Esophagus muscularis mucosa (tissue), 4 donors: Measurements from ENCODE around the gene RAPH1. TPM values are rescaled to one million over a fixed set of nuclear protein-coding genes. Genes with fewer than 3 reads are reported as not detected.

Experiments used
- DNase-seq: peaks from one replicate; pipeline ENCODE4 v3.0.0-alpha.2; 2017; ENCODE audit errors: extremely low spot score
- H3K27ac ChIP-seq, 4 donors: fragments of 200-600 bp; sonication (generic); replicated peaks in 1 of 4; 1 replicate in 3 of 4; 2 replicates in 1 of 4; pipeline ENCODE4 v1.5.1; 2016 to 2019; ENCODE audit warnings: mild to moderate bottlenecking in 1 of 4
- H3K27me3 ChIP-seq, 4 donors: fragments of 200-600 bp; sonication (generic); one replicate each; pipeline versions ENCODE4 v1.5.1 to v1.6.0; 2016 to 2019
- H3K36me3 ChIP-seq, 4 donors: fragments of 200-600 bp; sonication (generic); one replicate each; pipeline ENCODE4 v1.5.1; 2016 to 2019
- H3K4me1 ChIP-seq, 4 donors: fragments of 200-600 bp; sonication (generic); one replicate each; pipeline ENCODE4 v1.5.1; 2016 to 2019
- H3K4me3 ChIP-seq, 4 donors: fragments of 200-600 bp; sonication (generic); 1 replicate in 2 of 4; 2 replicates in 2 of 4; pipeline ENCODE4 v1.5.1; 2016 to 2019; ENCODE audit warnings: mild to moderate bottlenecking in 4 of 4, moderate library complexity in 1 of 4
- H3K9me3 ChIP-seq, 4 donors: fragments of 200-600 bp; sonication (generic); 1 replicate in 3 of 4; 2 replicates in 1 of 4; pipeline ENCODE4 v1.5.1; 2016 to 2019
- CTCF ChIP-seq, 3 experiments: fragments of 200-600 bp in 2 of 3; fragments of 450-650 bp in 1 of 3; sonication (generic) in 2 of 3; IDR thresholded peaks; one replicate each; pipeline ENCODE4 v1.5.1; 2017 to 2019; ENCODE audit warnings: antibody characterized with exemption in 3 of 3, mild to moderate bottlenecking in 2 of 3, moderate library complexity in 1 of 3
- EP300 ChIP-seq: sonication (generic); formaldehyde crosslinking; IDR thresholded peaks from one replicate; pipeline ENCODE4 v1.6.1; 2017; ENCODE audit warnings: antibody characterized with exemption
- POLR2A ChIP-seq: fragments of 450-650 bp; IDR thresholded peaks from one replicate; pipeline ENCODE4 v1.6.1; 2017; ENCODE audit warnings: antibody characterized with exemption, moderate library complexity, mild to moderate bottlenecking, low read depth
- POLR2AphosphoS5 ChIP-seq, 2 donors: sonication (generic); formaldehyde crosslinking; IDR thresholded peaks; one replicate each; pipeline ENCODE4 v1.6.1; 2017; ENCODE audit warnings: antibody characterized with exemption in 2 of 2
- WGBS: methylation state at CpG from one replicate; pipeline ENCODE4 v1.1.5; 2018; 5-methylcytosine and 5-hydroxymethylcytosine counted together
- intact Hi-C: fragments of 100-400 bp; cut with DNase I; formaldehyde crosslinking; loops from one replicate; pipeline ENCODE4 v1.15.1; 2023
- total RNA-seq, 4 donors: library from RNA; depleted of rRNA; stranded (reverse); fragments of >200 nt; gene quantifications; one replicate each; pipeline versions ENCODE4 v1.1.0 to v1.2.1, GENCODE V29; 2016

RAPH1 gene
- total RNA-seq, 4 donors from 2014 or later = 15.4 to 20.4 (median 18.2) TPM

- WGBS = 99% methylated on average over 12 of the region's 12 CpGs
- Histone ChIP-seq H3K9me3 (no peaks in the 10 kb centered on the region), H3K4me3 (no peak overlapping the region), H3K27me3 (no peaks in the 10 kb centered on the region), H3K27ac (no peak overlapping the region), H3K36me3 (peaks cover 0 to 11% (median 6%) of the 10 kb centered on the region in 4 donors), H3K4me1 (peaks cover 15 to 30% (median 19%) of the 10 kb centered on the region in 4 donors)
- intact Hi-C loops = no loop called here
- DNase-seq = no peak
- TF ChIP-seq CTCF (IDR thresholded peaks at IDR 0.05) = no peak
- no peak for TF ChIP-seq POLR2AphosphoS5 (IDR thresholded peaks at IDR 0.05)
- no peak for TF ChIP-seq EP300
- no peak for TF ChIP-seq POLR2A
These were observed 190.4 kb downstream of the RAPH1 start for GRCh38 chr2:203344667-203345066.

Other genes starting within 250 kb of the RAPH1 start
- gene ABI2, start 206.9 kb downstream of the RAPH1 start, total RNA-seq = 10 to 100 TPM; 38.8 to 63.2 (median 45.0) TPM
- 1 to 10 TPM in 1 of 4 donors, under 1 TPM in 3; under 0.01 to 2.2 (median 0.28) TPM for gene CD28, start 171.3 kb upstream of the RAPH1 start, total RNA-seq